Coronary artery (tissue), 2 donors: ENCODE data around the gene PHF2.

ENCODE experiments used
- DNase-seq: peaks from one replicate; pipeline ENCODE4 v3.0.0-alpha.2; 2017; ENCODE audit warnings: low spot score
- H3K27ac ChIP-seq, 2 donors: fragments of 200-600 bp; sonication (generic); one replicate each; pipeline ENCODE4 v1.5.1; 2016 to 2019
- H3K4me3 ChIP-seq: fragments of 200-600 bp; sonication (generic); 2 replicates; pipeline ENCODE4 v1.5.1; 2016; ENCODE audit warnings: mild to moderate bottlenecking, moderate library complexity
- CTCF ChIP-seq: fragments of 200-600 bp; sonication (generic); IDR thresholded peaks from one replicate; pipeline ENCODE4 v1.5.1; 2019; ENCODE audit warnings: antibody characterized with exemption

PHF2 gene

GRCh38 chr9:93710370-93710723 lies 134.0 kb downstream of the PHF2 start:
- Histone ChIP-seq H3K4me3 (no peak overlapping the region), H3K27ac (no peak overlapping the region)
- no peak for TF ChIP-seq CTCF
- DNase-seq, result no peak

GRCh38 chr9:93711002-93711401 lies 134.6 kb downstream of the PHF2 start:
- Histone ChIP-seq H3K4me3 (no peak overlapping the region), H3K27ac (no peak overlapping the region)
- no peak for TF ChIP-seq CTCF
- no peak for DNase-seq

- no peak overlapping the region for H3K4me3 ChIP-seq
- no peak for DNase-seq
- TF ChIP-seq CTCF, result no peak
- no peak overlapping the region for H3K27ac ChIP-seq
Observed at GRCh38 chr9:93712896-93713295, 136.5 kb downstream of the PHF2 start.

GRCh38 chr9:93713716-93714115 lies 137.3 kb downstream of the PHF2 start:
- H3K27ac ChIP-seq, result no peak overlapping the region
- TF ChIP-seq CTCF, result no peak
- DNase-seq, result no peak
- H3K4me3 ChIP-seq, result no peak overlapping the region

GRCh38 chr9:93721417-93721965 lies 145.1 kb downstream of the PHF2 start:
- Histone ChIP-seq H3K27ac (no peak overlapping the region), H3K4me3 (no peak overlapping the region)
- TF ChIP-seq CTCF, result no peak
- no peak for DNase-seq

- no peak overlapping the region for H3K4me3 ChIP-seq
- DNase-seq, result no peak
- no peak for TF ChIP-seq CTCF
- no peak overlapping the region for H3K27ac ChIP-seq
Observed at GRCh38 chr9:93724852-93725251, 148.5 kb downstream of the PHF2 start.

GRCh38 chr9:93725382-93725781 lies 149.0 kb downstream of the PHF2 start:
- H3K27ac ChIP-seq, result no peak overlapping the region
- TF ChIP-seq CTCF, result no peak
- no peak for DNase-seq
- H3K4me3 ChIP-seq, result no peak overlapping the region
